G401 (cell line): ENCODE measurements around the gene SLC39A13. TPM values are rescaled to one million over a fixed set of nuclear protein-coding genes. Genes with fewer than 3 reads are reported as not detected.

Experiments used
- DNase-seq: peaks from one replicate; pipeline ENCODE4 v3.0.0-alpha.2; 2015; ENCODE audit warnings: low spot score
- in situ Hi-C: cut with HindIII; loops from 2 replicates; pipeline ENCODE4 v1.10.0; 2016; ENCODE audit warnings: low sequenced_read_pairs, mixed read lengths
- total RNA-seq: library from RNA; depleted of rRNA; stranded (reverse); fragments of >200 nt; shearing (Covaris generic); gene quantifications from 2 replicates; pipeline ENCODE4 v1.2.3, GENCODE V29; 2014

SLC39A13 gene
- total RNA-seq, 1 experiment from 2014 or later = 22.9 TPM

DNA sequence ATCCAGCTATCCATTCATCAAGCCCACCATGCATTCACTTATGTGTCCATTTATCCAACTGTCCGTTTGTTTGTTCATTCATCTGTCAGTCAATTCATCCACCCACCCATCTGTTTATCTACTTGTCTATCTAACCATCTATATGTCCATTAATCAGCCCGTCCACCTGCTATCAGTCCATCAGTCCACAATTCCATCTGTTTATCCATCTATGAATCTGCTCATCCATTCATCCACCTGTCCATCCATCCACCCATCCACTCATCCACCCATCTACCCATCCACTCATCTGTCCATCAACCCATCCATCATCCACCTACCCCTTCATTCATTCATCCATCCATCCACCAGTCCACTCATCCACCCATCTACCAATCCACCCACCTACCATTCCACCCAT lies 29.1 kb upstream of the SLC39A13 start:
- DNase-seq = no peak
- in situ Hi-C loops = no loop called here

DNA sequence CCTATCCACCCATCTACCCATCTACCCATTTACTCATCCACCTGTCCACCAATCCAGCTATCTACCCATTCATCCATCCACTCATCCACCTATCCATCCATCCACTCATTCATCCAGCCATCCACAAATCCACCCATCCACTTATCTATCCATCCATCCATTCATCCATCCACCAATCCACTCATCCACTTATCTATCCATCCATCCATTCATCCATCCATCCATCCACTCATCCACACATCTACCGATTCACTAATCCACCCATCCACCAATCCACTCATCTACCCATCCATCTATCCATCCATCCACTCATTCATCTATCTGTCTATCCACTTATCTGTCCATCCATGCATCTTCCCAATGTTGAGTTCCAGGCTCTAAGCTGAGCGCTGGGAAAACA lies 28.3 kb upstream of the SLC39A13 start:
- no peak for DNase-seq
- in situ Hi-C loops = no loop called here

DNA sequence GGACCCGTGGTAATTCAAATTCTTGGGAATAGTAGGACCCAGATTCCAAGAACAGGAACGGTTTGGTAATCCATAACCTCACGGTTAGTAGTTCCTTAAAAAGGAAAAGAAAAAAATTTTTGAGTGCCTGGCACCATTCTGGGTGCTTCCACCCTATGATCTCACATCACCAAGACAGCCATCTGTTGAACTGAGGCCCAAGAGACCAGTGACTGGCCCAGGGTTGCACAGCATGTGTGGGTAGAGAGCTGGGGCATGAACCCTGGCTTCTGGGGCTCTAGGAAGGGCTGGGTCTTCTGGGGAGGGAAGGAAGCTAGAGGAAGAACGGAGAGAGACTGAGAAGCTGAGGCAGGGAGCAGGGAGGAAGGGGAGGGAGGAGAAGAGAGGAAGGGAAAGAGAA lies 25.3 kb upstream of the SLC39A13 start:
- in situ Hi-C loops = no loop called here
- DNase-seq = no peak

DNA sequence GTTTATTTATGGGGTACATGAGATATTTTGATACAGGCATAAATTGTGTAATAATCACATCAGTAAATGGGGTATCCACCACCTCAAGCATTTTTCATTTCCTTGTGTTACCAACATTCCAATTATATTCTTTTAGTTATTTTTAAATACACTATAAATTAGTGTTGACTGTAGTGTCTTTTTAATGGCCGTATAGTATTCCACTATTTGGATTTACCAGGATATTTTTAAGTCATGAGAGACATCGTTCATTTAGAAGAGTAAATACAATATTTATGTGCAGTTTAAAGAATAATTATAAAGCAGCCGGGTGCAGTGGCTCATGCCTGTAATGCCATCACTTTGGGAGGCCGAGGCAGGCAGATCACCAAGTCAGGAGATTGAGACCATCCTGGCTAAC lies 23.9 kb upstream of the SLC39A13 start:
- in situ Hi-C loops = no loop called here

DNA sequence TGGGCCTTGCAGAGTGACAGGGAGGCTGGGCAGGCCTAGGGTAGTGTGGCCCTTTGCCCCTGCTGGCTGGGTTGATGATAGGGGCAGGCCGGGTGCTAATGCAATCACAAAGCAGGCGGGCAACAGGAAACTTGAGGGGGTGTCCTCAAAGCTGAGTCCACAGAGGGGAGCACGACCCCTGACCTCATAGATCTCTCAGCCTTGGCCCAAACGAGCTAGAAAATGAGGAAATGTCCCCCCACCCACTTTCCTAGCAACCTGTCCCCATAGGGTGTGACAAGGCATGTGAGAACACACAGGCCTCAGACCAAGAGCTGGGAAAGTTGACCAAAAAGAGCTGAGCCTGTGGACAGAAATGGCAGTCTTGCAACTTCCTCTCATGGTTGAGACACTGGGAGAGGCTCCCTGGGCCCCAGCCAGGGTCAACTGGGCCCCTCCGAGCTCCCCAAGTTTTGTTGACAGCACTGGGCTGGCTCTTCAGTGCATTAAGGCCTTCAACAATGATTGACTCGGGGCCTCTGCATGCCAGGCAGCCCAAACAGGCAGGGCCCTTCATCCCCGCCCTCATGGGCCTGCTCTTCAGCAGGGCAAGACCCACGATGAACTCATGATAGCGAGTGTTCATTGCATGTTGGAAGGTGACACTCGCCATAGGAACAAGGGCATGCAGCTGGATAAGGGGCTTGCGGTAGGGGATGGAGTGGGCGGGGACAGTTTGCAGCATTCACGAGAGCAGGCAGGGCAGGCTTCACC lies 20.3 kb upstream of the SLC39A13 start:
- in situ Hi-C loops = no loop called here
- DNase-seq = no peak

More for the DNA sequence above, 23.9 kb upstream of the SLC39A13 start:
- DNase-seq = no peak

DNA sequence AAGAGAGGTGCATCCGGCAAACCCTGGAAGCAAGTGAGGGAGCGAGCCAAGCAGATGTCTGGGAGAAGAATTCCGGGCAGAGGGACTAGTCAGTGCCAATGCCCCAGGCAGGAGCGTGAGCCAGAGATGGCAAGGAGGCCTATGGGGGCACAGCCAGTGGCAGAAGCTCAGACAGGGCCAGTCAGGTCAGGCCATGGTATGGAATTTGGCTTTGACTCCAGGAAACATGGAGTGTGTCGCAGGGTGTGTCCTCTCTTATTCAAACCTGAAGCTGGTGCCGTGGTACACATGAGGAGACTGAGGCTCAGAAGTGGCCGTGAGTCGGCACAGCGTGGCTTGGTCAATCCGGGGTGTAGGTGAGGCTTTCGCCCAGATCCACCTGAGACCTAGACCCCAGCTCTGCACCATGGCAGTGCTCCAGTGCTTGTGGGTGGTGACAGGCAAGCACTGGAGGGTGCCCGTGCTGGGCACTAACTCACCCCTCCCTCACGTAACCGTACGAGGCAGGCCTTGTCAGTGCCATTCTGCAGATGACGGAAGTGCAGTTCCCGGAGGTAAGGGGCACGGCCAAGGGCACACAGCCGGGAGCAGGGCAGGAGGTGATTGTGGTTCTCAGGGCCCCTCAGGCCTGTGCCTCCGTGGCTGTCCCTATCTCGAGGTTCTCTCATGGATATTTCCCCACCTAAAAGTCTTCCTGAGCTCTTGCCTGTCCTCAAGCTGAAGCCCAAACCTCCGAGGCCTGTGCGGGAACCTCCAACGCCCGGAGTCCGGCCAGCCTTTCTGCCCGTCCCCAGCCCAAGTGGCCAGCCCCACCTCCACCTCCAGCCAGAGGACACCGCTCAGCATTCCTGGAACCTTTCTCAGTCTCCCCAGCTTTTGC lies 19.5 kb upstream of the SLC39A13 start:
- in situ Hi-C loops = no loop called here
- DNase-seq = no peak

DNA sequence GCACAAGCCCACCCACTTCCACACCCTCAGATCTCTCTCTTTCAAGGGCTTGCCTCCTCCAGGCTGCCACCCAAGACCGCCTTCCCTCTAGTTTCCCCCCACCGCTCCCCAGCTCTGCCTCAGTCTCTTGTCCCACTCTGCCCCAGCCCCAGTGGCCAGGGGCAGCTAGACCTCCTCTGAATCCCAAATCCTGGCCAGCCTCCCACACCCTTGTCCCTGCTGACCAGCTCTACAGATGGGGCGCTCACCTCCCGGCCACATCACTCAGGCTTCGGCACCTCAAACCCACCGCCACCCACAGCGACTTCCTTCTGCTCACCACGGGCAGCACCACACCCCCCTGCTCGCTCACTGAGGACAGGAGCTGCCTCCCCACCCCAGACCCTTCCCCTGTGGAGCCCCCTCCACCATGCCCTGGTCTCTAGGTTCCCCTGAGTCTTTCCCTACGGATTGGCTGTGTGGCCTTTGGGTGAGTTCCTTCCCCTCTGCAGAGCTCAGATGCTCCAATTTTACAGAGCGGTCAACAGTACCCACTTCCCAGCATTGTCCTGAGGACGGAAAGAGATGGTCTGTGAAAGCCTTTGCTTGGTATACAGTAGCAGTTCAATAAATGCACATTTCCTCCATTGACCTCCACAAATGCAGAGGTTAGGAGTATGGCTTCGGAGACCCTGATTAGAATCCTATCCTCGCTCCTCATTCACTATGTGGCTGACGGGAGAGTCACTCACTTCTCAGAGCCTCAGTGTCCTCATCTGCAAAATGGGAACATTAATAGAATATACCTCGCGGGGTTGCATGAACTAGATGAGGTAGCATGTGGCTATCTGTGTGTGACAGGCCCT lies 18.6 kb upstream of the SLC39A13 start:
- DNase-seq = no peak
- in situ Hi-C loops = no loop called here

DNA sequence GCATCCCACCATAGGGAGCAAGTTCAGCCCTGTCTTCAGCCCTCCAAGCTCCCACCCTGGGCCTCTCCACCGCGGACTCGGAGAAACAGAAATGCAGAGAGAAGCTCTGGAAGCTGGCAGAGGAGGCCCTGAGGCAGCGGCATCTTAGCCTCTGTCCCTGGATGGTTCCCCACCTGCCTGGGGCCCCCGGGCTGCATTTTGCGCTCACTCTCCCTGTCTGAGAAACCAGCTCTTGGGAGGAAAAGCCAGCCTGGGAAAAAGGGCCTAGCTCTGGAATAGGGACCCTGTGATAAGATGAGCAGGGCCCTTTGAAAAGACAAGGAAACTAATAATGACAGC lies 18.0 kb upstream of the SLC39A13 start:
- no peak for DNase-seq
- in situ Hi-C loops = no loop called here

DNA sequence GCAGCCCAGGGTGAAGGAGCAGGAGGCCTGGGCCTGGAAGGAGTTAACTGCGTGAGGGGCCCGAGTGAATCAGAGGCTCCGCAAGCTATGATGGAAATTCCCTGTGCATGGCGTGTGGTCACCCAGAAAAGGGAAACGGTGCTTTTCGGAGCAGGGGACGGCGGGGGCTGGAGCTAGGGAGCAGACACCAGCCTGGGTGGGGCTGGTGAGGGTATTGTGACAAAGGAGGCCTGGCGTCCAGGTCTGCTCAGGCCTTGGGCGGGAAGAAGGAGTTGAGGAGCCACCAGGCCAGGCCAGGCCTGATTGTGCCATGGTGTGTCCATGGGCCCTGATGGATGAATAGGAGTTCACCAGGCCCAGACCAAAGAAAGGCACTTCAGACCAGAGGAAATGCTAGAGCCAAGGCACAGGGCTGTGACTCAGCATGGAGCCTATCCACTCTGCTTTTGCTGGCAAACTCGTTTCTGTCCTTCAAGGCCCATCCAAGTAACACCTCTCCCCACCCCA lies 17.3 kb upstream of the SLC39A13 start:
- no peak for DNase-seq
- in situ Hi-C loops = no loop called here

DNA sequence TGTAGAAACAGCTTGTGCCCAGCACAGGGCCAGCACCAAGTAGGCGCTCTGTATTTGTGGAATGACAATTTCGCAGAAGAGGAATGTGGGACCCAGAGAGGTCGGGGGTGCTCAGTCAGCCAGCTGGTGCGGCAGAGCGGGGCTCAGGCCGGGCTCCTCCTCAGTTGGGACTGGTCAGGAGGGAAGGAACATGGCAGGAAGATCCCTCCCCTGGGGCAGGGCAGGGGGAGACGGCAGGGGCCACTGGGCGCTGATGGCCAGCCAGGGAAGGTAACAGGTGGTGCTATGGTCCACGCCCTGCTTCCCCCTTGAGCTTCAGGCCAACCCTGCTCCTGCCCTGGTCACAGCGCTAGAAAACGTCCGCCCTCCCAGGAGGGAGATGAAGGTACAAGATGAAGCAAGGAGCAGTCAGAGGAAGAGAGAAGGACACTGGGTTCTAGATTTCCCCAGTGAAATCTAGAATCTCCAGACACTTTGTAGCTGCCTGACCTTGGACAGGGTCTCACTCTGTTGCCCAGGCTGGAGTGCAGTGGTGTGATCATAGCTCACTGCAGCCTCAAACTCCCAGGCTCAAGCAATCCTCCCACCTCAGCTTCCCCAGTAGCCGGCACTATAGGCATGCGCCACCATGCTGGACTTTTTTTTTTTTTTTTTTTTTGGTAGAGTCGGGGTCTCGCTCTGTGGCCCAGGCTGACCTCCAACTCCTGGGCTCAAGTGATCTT lies 16.5 kb upstream of the SLC39A13 start:
- DNase-seq = no peak
- in situ Hi-C loops = no loop called here

DNA sequence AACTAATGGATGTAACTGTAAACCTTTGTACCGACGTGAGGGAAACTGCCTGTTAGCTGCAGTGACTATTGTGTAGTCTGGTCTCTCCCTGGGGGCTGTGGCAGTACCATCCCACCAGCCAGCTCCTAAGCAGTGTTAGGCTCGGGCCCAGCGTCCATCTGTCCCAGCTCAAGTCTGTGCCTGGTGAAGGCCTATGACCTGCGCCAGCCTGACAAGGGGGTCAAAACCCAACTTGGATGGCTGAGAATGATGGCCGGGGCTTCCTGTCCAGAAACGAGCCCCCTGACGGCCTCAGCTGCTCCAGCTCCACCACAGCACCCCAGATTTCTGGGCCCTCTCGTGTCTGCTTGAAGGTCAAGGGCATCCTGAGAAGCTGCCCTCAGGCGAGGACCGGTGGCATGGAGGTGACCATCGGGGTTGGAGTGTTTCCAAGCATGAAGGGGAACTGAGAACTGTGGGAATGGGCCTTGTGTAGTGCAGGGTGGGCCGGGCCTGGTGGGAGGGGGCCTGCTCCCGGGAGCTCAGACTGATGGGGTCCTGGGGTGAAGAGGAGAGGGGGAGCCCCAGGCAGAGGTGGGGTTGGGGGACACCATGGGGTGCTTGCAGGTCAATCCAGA lies 15.7 kb upstream of the SLC39A13 start:
- in situ Hi-C loops = no loop called here
- no peak for DNase-seq

DNA sequence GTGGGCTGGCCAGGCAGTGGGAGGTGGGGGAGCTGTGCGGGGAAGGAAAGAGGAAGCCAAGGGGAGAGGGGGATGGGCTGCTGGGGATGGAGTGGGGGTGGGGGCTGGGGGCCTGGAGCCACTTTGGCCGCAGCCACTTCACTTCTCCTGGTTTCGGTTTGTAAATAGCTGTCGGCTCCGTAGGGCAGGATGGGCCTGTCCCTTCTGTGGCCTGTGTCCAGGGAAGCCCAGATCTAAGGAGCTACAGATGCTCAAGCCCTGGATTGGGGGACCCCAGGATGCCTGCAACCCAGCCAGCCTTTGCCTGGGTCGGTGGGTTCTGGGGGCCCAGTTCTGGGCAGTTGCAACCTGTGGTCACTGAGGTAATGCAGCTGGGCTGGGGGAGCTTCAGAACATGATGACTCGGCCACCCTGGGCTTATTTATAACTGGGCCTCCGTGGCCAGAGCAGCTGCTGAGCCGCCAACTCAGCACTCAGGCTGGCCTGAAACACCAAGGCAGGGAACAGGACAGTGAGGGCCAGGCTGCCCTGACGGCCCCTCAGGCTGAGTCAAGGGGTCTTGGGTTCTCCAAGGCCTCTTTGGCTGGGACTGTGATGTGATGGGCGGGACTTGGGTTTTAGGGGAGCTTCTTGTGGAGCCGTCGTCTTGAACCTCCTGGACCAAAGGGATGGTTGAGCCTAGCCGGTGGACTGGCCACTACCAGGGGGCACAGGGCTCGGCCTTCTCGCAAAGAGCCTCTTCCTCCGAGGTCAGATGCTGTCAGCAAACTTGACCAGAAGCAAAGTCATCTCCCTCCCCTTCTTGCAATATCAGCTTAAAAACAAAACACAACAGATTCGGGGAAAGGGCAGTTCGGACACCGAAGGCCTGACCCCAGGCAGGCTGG lies 15.0 kb upstream of the SLC39A13 start:
- no peak for DNase-seq
- in situ Hi-C loops = no loop called here

DNA sequence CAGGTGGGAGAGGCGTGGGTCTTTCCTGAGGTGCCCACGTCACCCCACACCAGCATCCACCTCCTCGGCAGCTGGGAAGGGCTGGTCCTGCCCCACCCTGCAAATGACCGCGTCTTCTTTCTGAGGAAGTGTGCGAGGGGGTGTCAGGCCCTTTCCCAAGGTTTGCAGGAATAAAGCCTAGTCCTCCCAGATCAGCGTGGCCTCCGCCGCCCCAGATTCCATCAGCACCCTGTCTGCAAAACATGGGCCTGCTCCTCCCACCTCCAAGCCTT lies 14.4 kb upstream of the SLC39A13 start:
- DNase-seq = no peak
- in situ Hi-C loops = no loop called here

DNA sequence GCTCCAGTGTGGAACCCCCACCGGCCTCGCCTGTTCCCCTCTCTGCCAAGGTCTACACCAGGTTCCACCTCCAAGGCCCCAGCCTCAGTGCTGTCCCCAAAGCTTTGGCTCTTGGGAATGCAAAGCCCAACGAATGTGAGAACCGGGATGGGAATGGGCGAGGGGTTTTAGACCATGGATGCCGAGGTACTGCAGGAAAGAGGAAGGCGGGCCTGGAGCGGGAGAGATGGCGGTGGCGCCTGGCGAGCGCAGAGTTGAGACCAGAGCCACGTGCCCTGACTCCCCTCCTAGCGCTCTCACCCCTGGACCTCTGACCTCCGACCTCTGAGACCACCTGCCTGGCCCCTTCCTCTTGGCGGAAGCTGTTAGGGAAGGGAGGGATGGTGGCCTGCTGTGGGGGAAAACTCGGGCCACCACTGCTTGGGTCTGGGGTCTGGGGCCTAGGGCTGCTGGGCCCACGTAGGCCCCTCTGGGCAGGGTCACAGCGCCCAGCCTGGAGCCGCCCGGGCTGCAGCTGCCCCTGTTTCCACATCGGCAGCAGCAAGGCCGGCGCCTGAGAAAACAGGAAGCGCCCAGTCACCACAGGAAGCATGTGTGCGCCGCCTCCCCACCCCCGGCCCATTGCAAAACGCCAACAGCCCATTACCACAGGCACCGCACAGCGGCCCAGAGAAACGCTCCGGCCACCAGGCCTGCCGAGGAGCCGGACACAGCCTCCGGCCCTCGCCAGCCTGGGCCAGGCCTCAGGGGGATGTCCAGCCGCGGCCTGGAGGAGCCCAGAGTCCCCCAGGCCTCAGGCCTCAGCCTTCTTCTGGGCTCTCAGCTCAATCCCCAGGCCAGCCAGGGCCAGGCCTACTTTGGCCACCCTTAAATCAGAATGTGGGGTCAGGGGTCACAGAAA lies 13.8 kb upstream of the SLC39A13 start:
- in situ Hi-C loops = no loop called here
- no peak for DNase-seq

DNA sequence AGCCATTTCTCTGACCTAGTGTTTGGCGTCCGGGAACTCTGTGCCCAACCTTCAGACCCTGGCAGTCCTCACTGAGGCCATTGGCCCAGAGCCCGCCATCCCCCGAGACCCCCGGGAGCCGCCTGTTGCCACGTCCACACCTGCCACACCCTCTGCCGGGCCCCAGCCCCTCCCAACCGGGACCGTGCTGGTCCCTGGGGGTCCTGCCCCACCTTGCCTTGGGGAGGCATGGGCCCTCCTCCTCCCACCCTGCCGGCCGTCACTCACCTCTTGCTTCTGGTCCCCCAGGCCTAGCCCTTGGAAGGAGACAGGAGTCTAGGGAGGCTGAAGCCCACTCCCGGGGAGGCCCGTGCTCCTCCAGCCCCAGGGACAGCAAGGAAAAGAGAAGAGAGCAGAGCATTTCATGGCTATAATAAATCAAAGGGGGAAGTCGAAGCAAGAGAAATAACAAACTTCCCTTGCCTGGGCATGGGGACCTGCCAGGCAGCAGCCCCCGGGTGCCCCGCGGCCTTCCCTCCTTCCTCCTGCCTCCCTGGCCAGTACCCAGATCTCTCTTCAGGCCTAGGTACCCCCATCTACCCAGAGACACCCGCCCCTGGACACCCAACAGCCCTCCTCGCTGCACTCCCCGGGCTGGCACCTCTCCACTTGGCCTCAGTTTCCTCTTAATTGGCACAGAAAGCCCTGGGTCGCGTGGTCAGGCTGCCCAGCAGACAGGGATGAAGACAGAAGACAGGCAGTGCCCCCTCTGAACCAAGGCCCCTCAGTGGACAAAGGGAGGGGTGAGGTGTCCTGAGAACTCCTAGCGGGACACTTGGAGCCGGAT lies 13.0 kb upstream of the SLC39A13 start:
- in situ Hi-C loops = no loop called here
- no peak for DNase-seq

DNA sequence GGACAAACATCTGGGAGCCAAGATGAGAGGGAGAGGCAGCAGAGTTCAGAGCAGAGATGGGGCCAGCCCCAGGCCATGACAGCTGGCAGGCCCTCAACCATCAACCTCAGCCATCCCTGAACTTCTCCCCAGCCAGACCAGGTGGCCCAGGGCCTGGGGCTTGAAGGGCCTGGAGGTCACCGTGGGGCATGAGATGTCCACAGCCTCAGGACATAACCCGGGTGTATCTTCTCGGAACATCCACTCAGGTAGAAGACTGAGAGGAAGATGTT lies 12.4 kb upstream of the SLC39A13 start:
- DNase-seq = no peak
- in situ Hi-C loops = no loop called here
